ENCODE data around the gene SIRT3. TPM values are rescaled to one million over a fixed set of nuclear protein-coding genes. Genes with fewer than 3 reads are reported as not detected.
A peak's percentile ranks its signal among the peaks of the same experiment; 100 is the strongest.

SIRT3 gene
- total and polyA plus RNA-seq, 4 donors, result 14.6 to 21.2 (median 16.4) TPM

GRCh38 chr11:250740-251299, 14.7 kb upstream of the SIRT3 start:
- peak; percentile 41 to 56 (median 53) for DNase-seq
- H3K27me3 ChIP-seq (ENCODE audit: control insufficient read depth in 3 of 3, insufficient read depth in 3 of 3, low read length in 2 of 3), result no peaks in the 10 kb centered on the region
- ATAC-seq (ENCODE audit: insufficient read depth, low FRiP score), result no peak
- peaks cover 0 to 9% (median 3%) of the 10 kb centered on the region in 5 donors for H3K4me1 ChIP-seq (ENCODE audit: control insufficient read depth in 5 of 5, insufficient read depth in 5 of 5, low read length in 5 of 5)
- TF ChIP-seq CTCF (IDR thresholded peaks at IDR 0.05; ENCODE audit: control extremely low read depth, extremely low read depth), result peak; percentile 60
- WGBS, 2 donors, result 82 to 85% methylated on average over 10 of the region's 10 CpGs
- no peak overlapping the region for H3K4me3 ChIP-seq
- peaks cover 21 to 50% (median 31%) of the 10 kb centered on the region in 4 donors for H3K36me3 ChIP-seq (ENCODE audit: control insufficient read depth in 4 of 4, insufficient read depth in 4 of 4, low read length in 4 of 4)
- H3K9me3 ChIP-seq (ENCODE audit: control insufficient read depth in 4 of 4, insufficient read depth in 3 of 4, low read length in 3 of 4), result no peaks in the 10 kb centered on the region
- no peak overlapping the region for H3K27ac ChIP-seq (ENCODE audit: low read depth in 1 of 2, low read length in 1 of 2)
- no peak overlapping the region for H3K9ac ChIP-seq (ENCODE audit: insufficient read depth in 1 of 2, low read length in 2 of 2)

GRCh38 chr11:250274-250673, 14.1 kb upstream of the SIRT3 start:
- Histone ChIP-seq H3K9ac (ENCODE audit: insufficient read depth in 1 of 2, low read length in 2 of 2) (no peak overlapping the region), H3K27me3 (ENCODE audit: control insufficient read depth in 3 of 3, insufficient read depth in 3 of 3, low read length in 2 of 3) (no peaks in the 10 kb centered on the region), H3K9me3 (ENCODE audit: control insufficient read depth in 4 of 4, insufficient read depth in 3 of 4, low read length in 3 of 4) (no peaks in the 10 kb centered on the region), H3K36me3 (ENCODE audit: control insufficient read depth in 4 of 4, insufficient read depth in 4 of 4, low read length in 4 of 4) (peaks cover 24 to 53% (median 36%) of the 10 kb centered on the region in 4 donors), H3K4me3 (no peak overlapping the region), H3K27ac (ENCODE audit: low read depth in 1 of 2, low read length in 1 of 2) (no peak overlapping the region), H3K4me1 (ENCODE audit: control insufficient read depth in 5 of 5, insufficient read depth in 5 of 5, low read length in 5 of 5) (peaks cover 0 to 9% (median 0%) of the 10 kb centered on the region in 5 donors)
- no peak for TF ChIP-seq CTCF (IDR thresholded peaks at IDR 0.05; ENCODE audit: control extremely low read depth, extremely low read depth)
- WGBS, 2 donors, result 88 to 96% methylated on average over 5 of the region's 5 CpGs
- ATAC-seq (ENCODE audit: insufficient read depth, low FRiP score) (no peak), DNase-seq (no peak)

- no peak overlapping the region for H3K4me3 ChIP-seq
- no peaks in the 10 kb centered on the region for H3K27me3 ChIP-seq (ENCODE audit: control insufficient read depth in 3 of 3, insufficient read depth in 3 of 3, low read length in 2 of 3)
- WGBS, 2 donors, result 80 to 84% methylated on average over 8 of the region's 8 CpGs
- TF ChIP-seq CTCF (IDR thresholded peaks at IDR 0.05; ENCODE audit: control extremely low read depth, extremely low read depth), result no peak
- no peak overlapping the region for H3K9ac ChIP-seq (ENCODE audit: insufficient read depth in 1 of 2, low read length in 2 of 2)
- no peak for DNase-seq
- H3K36me3 ChIP-seq (ENCODE audit: control insufficient read depth in 4 of 4, insufficient read depth in 4 of 4, low read length in 4 of 4), result peaks cover 25 to 57% (median 42%) of the 10 kb centered on the region in 4 donors
- peaks cover 0 to 5% (median 0%) of the 10 kb centered on the region in 5 donors for H3K4me1 ChIP-seq (ENCODE audit: control insufficient read depth in 5 of 5, insufficient read depth in 5 of 5, low read length in 5 of 5)
- no peak for ATAC-seq (ENCODE audit: insufficient read depth, low FRiP score)
- no peak overlapping the region for H3K27ac ChIP-seq (ENCODE audit: low read depth in 1 of 2, low read length in 1 of 2)
- H3K9me3 ChIP-seq (ENCODE audit: control insufficient read depth in 4 of 4, insufficient read depth in 3 of 4, low read length in 3 of 4), result no peaks in the 10 kb centered on the region
These were observed 12.9 kb upstream of the SIRT3 start for GRCh38 chr11:249062-249461.

GRCh38 chr11:244376-244775, 8.2 kb upstream of the SIRT3 start:
- no peak for ATAC-seq (ENCODE audit: insufficient read depth, low FRiP score)
- no peak for DNase-seq
- peaks cover 30 to 44% (median 38%) of the 10 kb centered on the region in 4 donors for H3K36me3 ChIP-seq (ENCODE audit: control insufficient read depth in 4 of 4, insufficient read depth in 4 of 4, low read length in 4 of 4)
- TF ChIP-seq CTCF (IDR thresholded peaks at IDR 0.05; ENCODE audit: control extremely low read depth, extremely low read depth), result no peak
- peaks cover 0 to 9% (median 0%) of the 10 kb centered on the region in 5 donors for H3K4me1 ChIP-seq (ENCODE audit: control insufficient read depth in 5 of 5, insufficient read depth in 5 of 5, low read length in 5 of 5)
- 96 to 98% methylated on average over 2 of the region's 2 CpGs for WGBS, 2 donors
- no peaks in the 10 kb centered on the region for H3K27me3 ChIP-seq (ENCODE audit: control insufficient read depth in 3 of 3, insufficient read depth in 3 of 3, low read length in 2 of 3)
- H3K27ac ChIP-seq (ENCODE audit: low read depth in 1 of 2, low read length in 1 of 2), result no peak overlapping the region
- no peaks in the 10 kb centered on the region for H3K9me3 ChIP-seq (ENCODE audit: control insufficient read depth in 4 of 4, insufficient read depth in 3 of 4, low read length in 3 of 4)
- no peak overlapping the region for H3K9ac ChIP-seq (ENCODE audit: insufficient read depth in 1 of 2, low read length in 2 of 2)
- no peak overlapping the region for H3K4me3 ChIP-seq

Measured in lung (tissue), 12 donors.